MM.1S (cell line): ENCODE measurements around the gene STEEP1.

Source experiments
- EZH2 ChIP-seq: fragments of 300-600 bp; sonication (generic); optimal IDR thresholded peaks from 2 replicates; pipeline ENCODE3; 2017; ENCODE audit warnings: low read depth, mild to moderate bottlenecking, antibody characterized with exemption, low read length, mixed read lengths
- TF ChIP-seq, protein P1 (sequence below): fragments of 300-600 bp; sonication (generic); IDR thresholded peaks from 2 replicates; pipeline ENCODE4 v1.5.1; 2016; ENCODE audit warnings: antibody characterized with exemption, low read length, mixed read lengths

DNA sequence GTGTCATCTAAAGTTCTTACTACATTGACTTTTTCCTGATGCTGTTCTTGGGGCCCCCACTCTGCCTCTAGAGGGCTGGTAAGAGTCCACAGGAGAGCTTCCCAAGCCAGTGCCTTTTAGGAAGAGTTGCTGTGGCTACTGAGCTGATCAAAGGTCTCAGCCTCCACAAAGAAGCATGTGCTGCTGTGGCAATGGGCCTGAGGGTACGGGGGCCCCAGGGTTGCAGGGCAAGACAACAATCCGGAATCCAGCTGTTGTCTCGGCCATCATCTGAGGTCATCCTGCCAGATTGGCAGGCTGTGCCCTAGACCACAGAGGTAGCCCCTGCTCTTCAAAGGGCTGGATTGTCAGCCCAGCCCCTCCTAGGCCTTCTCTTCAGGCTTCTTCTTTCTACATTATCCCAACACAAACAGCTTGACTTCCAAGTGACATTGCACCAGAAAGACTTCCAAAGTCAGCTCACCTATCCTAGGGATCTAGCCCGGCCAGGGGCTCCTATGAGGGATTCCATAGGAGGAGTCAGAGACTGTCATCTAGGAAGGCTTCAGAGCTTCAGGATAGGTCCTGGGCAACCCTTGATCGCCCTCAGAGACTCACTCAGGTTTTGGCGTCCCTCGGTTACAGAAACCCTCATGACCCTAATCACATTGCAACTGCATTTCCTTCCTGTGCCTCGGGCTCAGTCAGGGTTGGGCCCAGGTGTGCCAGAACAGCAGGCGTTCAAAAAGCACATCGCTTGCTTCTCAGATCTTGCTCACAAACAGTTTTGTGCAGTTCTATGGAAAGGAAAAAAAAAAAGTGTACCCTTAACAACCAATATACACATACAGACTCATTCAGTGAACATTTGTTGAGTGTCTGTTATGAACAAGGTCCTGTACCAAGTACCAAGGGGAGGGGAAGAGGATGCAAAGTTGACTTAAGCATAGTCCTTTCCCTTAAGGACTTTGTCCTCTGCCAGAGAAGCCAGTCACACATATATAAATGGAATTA lies 69.2 kb downstream of the STEEP1 start:
- TF ChIP-seq, protein P1, sequence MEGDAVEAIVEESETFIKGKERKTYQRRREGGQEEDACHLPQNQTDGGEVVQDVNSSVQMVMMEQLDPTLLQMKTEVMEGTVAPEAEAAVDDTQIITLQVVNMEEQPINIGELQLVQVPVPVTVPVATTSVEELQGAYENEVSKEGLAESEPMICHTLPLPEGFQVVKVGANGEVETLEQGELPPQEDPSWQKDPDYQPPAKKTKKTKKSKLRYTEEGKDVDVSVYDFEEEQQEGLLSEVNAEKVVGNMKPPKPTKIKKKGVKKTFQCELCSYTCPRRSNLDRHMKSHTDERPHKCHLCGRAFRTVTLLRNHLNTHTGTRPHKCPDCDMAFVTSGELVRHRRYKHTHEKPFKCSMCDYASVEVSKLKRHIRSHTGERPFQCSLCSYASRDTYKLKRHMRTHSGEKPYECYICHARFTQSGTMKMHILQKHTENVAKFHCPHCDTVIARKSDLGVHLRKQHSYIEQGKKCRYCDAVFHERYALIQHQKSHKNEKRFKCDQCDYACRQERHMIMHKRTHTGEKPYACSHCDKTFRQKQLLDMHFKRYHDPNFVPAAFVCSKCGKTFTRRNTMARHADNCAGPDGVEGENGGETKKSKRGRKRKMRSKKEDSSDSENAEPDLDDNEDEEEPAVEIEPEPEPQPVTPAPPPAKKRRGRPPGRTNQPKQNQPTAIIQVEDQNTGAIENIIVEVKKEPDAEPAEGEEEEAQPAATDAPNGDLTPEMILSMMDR = no peak
- no peak for TF ChIP-seq EZH2
